CD4-positive, alpha-beta T cell treated with Interleukin-6 for 4 hours (primary cell): ENCODE measurements around the gene IFITM5.
A peak's percentile ranks its signal among the peaks of the same experiment; 100 is the strongest.

Source experiments
- DNase-seq: peaks from one replicate; pipeline ENCODE4 v3.0.0-alpha.2; 2020; ENCODE audit warnings: mixed read lengths

IFITM5 gene

GRCh38 chr11:257766-258493 is 41.4 kb downstream of the IFITM5 start:
- no peak for DNase-seq

- no peak for DNase-seq
These were observed 42.2 kb downstream of the IFITM5 start for GRCh38 chr11:256952-257737.

- no peak for DNase-seq
These were observed 43.5 kb downstream of the IFITM5 start for GRCh38 chr11:255816-256215.

GRCh38 chr11:255176-255575 is 44.1 kb downstream of the IFITM5 start:
- no peak for DNase-seq

GRCh38 chr11:253886-254270 is 45.4 kb downstream of the IFITM5 start:
- no peak for DNase-seq

GRCh38 chr11:253160-253885 is 46.0 kb downstream of the IFITM5 start:
- no peak for DNase-seq

GRCh38 chr11:252666-253065 is 46.7 kb downstream of the IFITM5 start:
- no peak for DNase-seq

DNA sequence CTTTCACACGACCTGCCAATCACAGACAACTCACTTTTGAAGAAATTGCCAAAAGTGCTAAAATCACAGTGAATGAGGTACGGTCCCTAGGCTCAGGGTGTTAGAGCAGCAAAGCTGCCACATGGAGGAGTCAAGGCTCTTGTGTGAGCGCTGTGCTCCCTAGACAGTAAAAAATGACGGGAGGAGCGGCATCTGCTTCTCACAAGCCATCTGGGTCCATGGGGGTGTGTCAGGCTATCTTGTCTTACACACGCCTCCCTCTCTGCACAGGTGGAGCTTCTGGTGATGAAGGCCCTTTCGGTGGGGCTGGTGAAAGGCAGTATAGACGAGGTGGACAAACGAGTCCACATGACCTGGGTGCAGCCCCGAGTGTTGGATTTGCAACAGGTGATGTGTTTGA is 47.8 kb downstream of the IFITM5 start:
- DNase-seq, result no peak

GRCh38 chr11:250740-251299 is 48.5 kb downstream of the IFITM5 start:
- peak; percentile 85 for DNase-seq

DNA sequence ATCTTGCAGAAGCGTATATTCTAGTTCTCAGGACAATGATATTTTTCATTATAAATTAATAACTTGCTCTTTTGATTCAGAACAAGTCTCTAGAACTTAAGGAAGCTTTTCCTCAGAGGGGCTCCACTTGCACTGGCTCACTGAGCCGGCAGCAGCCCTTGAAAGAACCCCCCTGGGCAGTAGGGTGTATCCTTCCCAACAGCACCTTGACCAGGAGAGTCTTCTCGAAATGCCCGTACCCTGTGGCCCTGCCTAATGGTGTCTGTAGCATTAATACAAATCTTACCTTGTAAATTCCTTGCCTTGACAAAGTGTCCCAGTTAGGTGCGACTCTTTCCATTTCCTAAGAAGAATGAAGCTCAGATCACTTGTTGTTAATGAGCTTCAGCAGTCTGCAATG is 49.1 kb downstream of the IFITM5 start:
- no peak for DNase-seq

GRCh38 chr11:249062-249461 is 50.3 kb downstream of the IFITM5 start:
- no peak for DNase-seq
